H7 (cell line): ENCODE data around the gene SCN2A. TPM values are rescaled to one million over a fixed set of nuclear protein-coding genes. Genes with fewer than 3 reads are reported as not detected.

ENCODE experiments used
- DNase-seq: peaks from one replicate; pipeline ENCODE4 v3.0.0; 2012
- H3K27me3 ChIP-seq: 2 replicates; pipeline ENCODE4 v1.6.0; 2011; ENCODE audit warnings: mild to moderate bottlenecking, low read length; ENCODE audit not compliant: control insufficient read depth, insufficient read depth
- H3K36me3 ChIP-seq: replicated peaks from 2 replicates; pipeline ENCODE4 v1.5.1; 2011; ENCODE audit warnings: low read length; ENCODE audit not compliant: control insufficient read depth, insufficient read depth
- H3K4me3 ChIP-seq: 2 replicates; pipeline ENCODE4 v1.5.1; 2011; ENCODE audit warnings: low read depth, mild to moderate bottlenecking, control low read depth, low read length, moderate library complexity; ENCODE audit not compliant: insufficient read depth
- total RNA-seq: library from RNA; depleted of rRNA; stranded (reverse); fragments of >200 nt; shearing (Covaris generic); gene quantifications from 2 replicates; pipeline ENCODE4 v1.2.3, GENCODE V29; 2014; rRNA removed

The SCN2A gene
- total RNA-seq, 1 experiment from 2014 or later, result under 0.01 TPM

- H3K4me3 ChIP-seq, result no peak overlapping the region
- no peaks in the 10 kb centered on the region for H3K36me3 ChIP-seq
- no peaks in the 10 kb centered on the region for H3K27me3 ChIP-seq
- no peak for DNase-seq
Measured at GRCh38 chr2:165434865-165435496, 195.8 kb downstream of the SCN2A start.

DNA sequence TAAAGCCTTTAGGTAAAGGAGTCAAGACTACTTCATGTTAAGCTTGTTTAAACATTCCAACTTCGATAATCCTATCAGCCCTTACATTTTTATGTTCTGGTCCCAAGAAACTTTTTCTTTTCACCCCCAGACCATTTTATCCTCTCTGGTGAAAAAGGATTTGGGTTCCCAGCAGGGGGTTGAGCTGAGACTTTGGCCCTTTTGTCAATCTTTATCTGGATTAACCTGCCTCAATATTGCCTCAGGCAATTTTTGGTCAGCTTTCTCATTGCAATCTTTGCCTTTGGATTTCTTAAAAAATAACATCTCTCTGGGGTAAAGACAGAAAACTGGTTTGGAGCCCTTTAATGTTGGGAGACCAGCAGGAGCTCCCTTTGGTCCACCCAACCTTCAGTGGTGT, 196.4 kb downstream of the SCN2A start:
- no peak for DNase-seq
- Histone ChIP-seq H3K27me3 (no peaks in the 10 kb centered on the region), H3K36me3 (no peaks in the 10 kb centered on the region), H3K4me3 (no peak overlapping the region)

- Histone ChIP-seq H3K27me3 (no peaks in the 10 kb centered on the region), H3K36me3 (no peaks in the 10 kb centered on the region), H3K4me3 (no peak overlapping the region)
- DNase-seq, result no peak
Measured at GRCh38 chr2:165436559-165436958, 197.3 kb downstream of the SCN2A start.

DNA sequence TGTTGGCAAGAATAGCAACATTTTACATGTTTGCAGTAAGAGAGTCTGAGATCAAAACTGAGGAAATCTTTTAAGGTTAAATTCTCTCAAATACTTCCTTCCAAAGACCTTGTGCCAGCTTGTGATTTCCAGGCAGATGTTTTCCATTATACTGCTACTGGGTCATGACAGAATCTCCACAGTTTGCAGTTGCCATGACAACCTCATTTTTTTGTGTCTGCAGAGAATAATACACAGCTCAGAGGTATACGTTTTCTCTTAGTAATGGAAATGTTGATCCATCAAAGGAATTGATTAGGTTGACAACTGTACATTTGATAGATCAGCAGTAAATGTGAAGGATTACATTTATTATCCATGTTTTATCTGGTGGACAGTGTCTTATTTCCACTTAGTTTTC, 201.2 kb downstream of the SCN2A start:
- no peak for DNase-seq
- no peak overlapping the region for H3K4me3 ChIP-seq
- no peaks in the 10 kb centered on the region for H3K36me3 ChIP-seq
- no peaks in the 10 kb centered on the region for H3K27me3 ChIP-seq

Other genes starting within 250 kb of the SCN2A start
- gene SCN3A, start 35.4 kb upstream of the SCN2A start, total RNA-seq, result not detected in 2 replicates
- 3.0 and 4.3 TPM in 2 replicates for gene CSRNP3, start 230.3 kb downstream of the SCN2A start, total RNA-seq